Endothelial cell of umbilical vein (primary cell): ENCODE results near the gene PDE11A.

Experiments used
- EZH2 ChIP-seq: IDR thresholded peaks from 2 replicates; pipeline ENCODE4 v1.6.1; 2012; ENCODE audit warnings: borderline replicate concordance, low read depth, mild to moderate bottlenecking, moderate library complexity, low read length, inconsistent platforms; ENCODE audit not compliant: severe bottlenecking
- FOS ChIP-seq: IDR thresholded peaks from 2 replicates; pipeline ENCODE4 v1.6.1; 2011; ENCODE audit warnings: mild to moderate bottlenecking, low read length, moderate library complexity, borderline replicate concordance; ENCODE audit not compliant: insufficient read depth
- POLR2A ChIP-seq: IDR thresholded peaks from 2 replicates; pipeline ENCODE4 v1.6.1; 2012; ENCODE audit warnings: low read depth, mild to moderate bottlenecking, control low read depth, low read length
- POLR2AphosphoS5 ChIP-seq: IDR thresholded peaks from 2 replicates; pipeline ENCODE4 v1.6.1; 2012; ENCODE audit warnings: low read depth, mild to moderate bottlenecking, control low read depth, low read length, moderate library complexity; ENCODE audit not compliant: insufficient read depth
- TF ChIP-seq, protein P1 (sequence below): IDR thresholded peaks from 2 replicates; pipeline ENCODE4 v1.6.1; 2011; ENCODE audit not compliant: insufficient read depth, insufficient read length
- TF ChIP-seq, protein P2 (sequence below), 2 donors: IDR thresholded peaks; 1 replicate in 1 of 2; 2 replicates in 1 of 2; pipeline ENCODE4 v1.5.1; 2011; ENCODE audit warnings: low read length in 2 of 2, mild to moderate bottlenecking in 2 of 2, moderate library complexity in 2 of 2, control low read depth in 1 of 2, inconsistent platforms in 1 of 2, low read depth in 1 of 2; ENCODE audit not compliant: insufficient read depth in 1 of 2; ENCODE audit errors: extremely low read depth in 1 of 2

GRCh38 chr2:177784745-177785067 lies 287.9 kb downstream of the PDE11A start:
- TF ChIP-seq POLR2A (no peak), POLR2AphosphoS5 (no peak), FOS (no peak), EZH2 (no peak)
- TF ChIP-seq, protein P1, sequence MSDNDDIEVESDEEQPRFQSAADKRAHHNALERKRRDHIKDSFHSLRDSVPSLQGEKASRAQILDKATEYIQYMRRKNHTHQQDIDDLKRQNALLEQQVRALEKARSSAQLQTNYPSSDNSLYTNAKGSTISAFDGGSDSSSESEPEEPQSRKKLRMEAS, result no peak
- TF ChIP-seq, protein P2, sequence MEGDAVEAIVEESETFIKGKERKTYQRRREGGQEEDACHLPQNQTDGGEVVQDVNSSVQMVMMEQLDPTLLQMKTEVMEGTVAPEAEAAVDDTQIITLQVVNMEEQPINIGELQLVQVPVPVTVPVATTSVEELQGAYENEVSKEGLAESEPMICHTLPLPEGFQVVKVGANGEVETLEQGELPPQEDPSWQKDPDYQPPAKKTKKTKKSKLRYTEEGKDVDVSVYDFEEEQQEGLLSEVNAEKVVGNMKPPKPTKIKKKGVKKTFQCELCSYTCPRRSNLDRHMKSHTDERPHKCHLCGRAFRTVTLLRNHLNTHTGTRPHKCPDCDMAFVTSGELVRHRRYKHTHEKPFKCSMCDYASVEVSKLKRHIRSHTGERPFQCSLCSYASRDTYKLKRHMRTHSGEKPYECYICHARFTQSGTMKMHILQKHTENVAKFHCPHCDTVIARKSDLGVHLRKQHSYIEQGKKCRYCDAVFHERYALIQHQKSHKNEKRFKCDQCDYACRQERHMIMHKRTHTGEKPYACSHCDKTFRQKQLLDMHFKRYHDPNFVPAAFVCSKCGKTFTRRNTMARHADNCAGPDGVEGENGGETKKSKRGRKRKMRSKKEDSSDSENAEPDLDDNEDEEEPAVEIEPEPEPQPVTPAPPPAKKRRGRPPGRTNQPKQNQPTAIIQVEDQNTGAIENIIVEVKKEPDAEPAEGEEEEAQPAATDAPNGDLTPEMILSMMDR (IDR thresholded peaks at IDR 0.05; ENCODE audit: extremely low read depth in 1 of 2, insufficient read depth in 1 of 2, low read depth in 1 of 2, low read length in 2 of 2), result no peak
